Neuronal stem cell (in vitro differentiated cells): Measurements from ENCODE around the gene ZNF722.

ENCODE experiments used
- DNase-seq: peaks from one replicate; pipeline ENCODE4 v3.0.0-alpha.2; 2013; ENCODE audit warnings: low spot score
- H2AFZ ChIP-seq: one replicate; pipeline ENCODE4 v1.6.1; 2013; ENCODE audit warnings: mild to moderate bottlenecking, low read length, inconsistent platforms
- H2AK5ac ChIP-seq: 2 replicates; pipeline ENCODE4 v1.6.1; 2013; ENCODE audit warnings: low read depth, mild to moderate bottlenecking, inconsistent platforms, low read length, moderate library complexity, mixed read lengths
- H2BK120ac ChIP-seq: 2 replicates; pipeline ENCODE4 v1.6.1; 2013; ENCODE audit warnings: low read depth, mild to moderate bottlenecking, inconsistent platforms, low read length, moderate library complexity, mixed read lengths
- H2BK12ac ChIP-seq: one replicate; pipeline ENCODE4 v1.6.1; 2013; ENCODE audit warnings: low read length, inconsistent platforms
- H2BK15ac ChIP-seq: 2 replicates; pipeline ENCODE4 v1.6.1; 2013; ENCODE audit warnings: mild to moderate bottlenecking, low read length, inconsistent platforms, mixed read lengths
- H2BK5ac ChIP-seq: one replicate; pipeline ENCODE4 v1.6.1; 2013; ENCODE audit warnings: inconsistent platforms, mild to moderate bottlenecking, low read length, moderate library complexity
- H3K14ac ChIP-seq: one replicate; pipeline ENCODE4 v1.6.1; 2013; ENCODE audit warnings: low read length, inconsistent platforms
- H3K18ac ChIP-seq: 2 replicates; pipeline ENCODE4 v1.6.1; 2013; ENCODE audit warnings: low read length, inconsistent platforms
- H3K23ac ChIP-seq: 2 replicates; pipeline ENCODE4 v1.6.1; 2013; ENCODE audit warnings: low read depth, mild to moderate bottlenecking, mixed read lengths, low read length, inconsistent platforms; ENCODE audit not compliant: poor library complexity
- H3K27ac ChIP-seq: replicated peaks from 3 replicates; pipeline ENCODE4 v1.5.1; 2013; ENCODE audit warnings: low read length, inconsistent platforms
- H3K27me3 ChIP-seq, 3 experiments: 2 replicates each; pipeline ENCODE4 v1.6.1; 2013; ENCODE audit warnings: low read length in 3 of 3, mild to moderate bottlenecking in 2 of 3, inconsistent platforms in 1 of 3, low read depth in 1 of 3, mixed read lengths in 1 of 3, moderate library complexity in 1 of 3; ENCODE audit not compliant: control insufficient read depth in 3 of 3, insufficient read depth in 3 of 3
- H3K36me3 ChIP-seq, 2 donors: replicated peaks in 1 of 2; 2 replicates each; pipeline ENCODE4 v1.6.1; 2013; ENCODE audit warnings: low read length in 2 of 2; ENCODE audit not compliant: control insufficient read depth in 2 of 2, insufficient read depth in 2 of 2
- H3K4ac ChIP-seq: 2 replicates; pipeline ENCODE4 v1.6.1; 2013; ENCODE audit warnings: inconsistent platforms, mild to moderate bottlenecking, low read length, moderate library complexity
- H3K4me1 ChIP-seq, 2 donors: 1 replicate in 1 of 2; 2 replicates in 1 of 2; pipeline ENCODE4 v1.6.1; 2013; ENCODE audit warnings: low read length in 2 of 2, low read depth in 1 of 2; ENCODE audit not compliant: control insufficient read depth in 2 of 2, insufficient read depth in 1 of 2
- H3K4me2 ChIP-seq: one replicate; pipeline ENCODE4 v1.6.1; 2013; ENCODE audit warnings: mild to moderate bottlenecking, low read length, inconsistent platforms; ENCODE audit not compliant: insufficient read depth, poor library complexity, severe bottlenecking
- H3K4me3 ChIP-seq, 2 donors: 2 replicates each; pipeline ENCODE4 v1.5.1; 2013; ENCODE audit warnings: low read length in 2 of 2, mild to moderate bottlenecking in 2 of 2, inconsistent platforms in 1 of 2, moderate library complexity in 1 of 2
- H3K79me1 ChIP-seq: one replicate; pipeline ENCODE4 v1.6.1; 2013; ENCODE audit warnings: low read depth, mild to moderate bottlenecking, inconsistent platforms, low read length, moderate library complexity
- H3K9ac ChIP-seq: one replicate; pipeline ENCODE4 v1.6.1; 2013; ENCODE audit warnings: mild to moderate bottlenecking, low read depth, low read length, inconsistent platforms; ENCODE audit not compliant: poor library complexity
- H3K9me3 ChIP-seq, 2 donors: replicated peaks in 1 of 2; 2 replicates each; pipeline versions ENCODE3 to v1.6.1; 2013; ENCODE audit warnings: low read length in 2 of 2, mild to moderate bottlenecking in 2 of 2, inconsistent platforms in 1 of 2, low read depth in 1 of 2, mixed read lengths in 1 of 2, moderate library complexity in 1 of 2; ENCODE audit not compliant: control insufficient read depth in 2 of 2, insufficient read depth in 1 of 2
- H4K8ac ChIP-seq: one replicate; pipeline ENCODE4 v1.6.1; 2013; ENCODE audit warnings: low read depth, mild to moderate bottlenecking, inconsistent platforms, low read length, moderate library complexity
- H4K91ac ChIP-seq: one replicate; pipeline ENCODE4 v1.6.1; 2013; ENCODE audit warnings: low read length, low read depth, mild to moderate bottlenecking, inconsistent platforms; ENCODE audit not compliant: poor library complexity
- WGBS, 2 donors: extraction: QIAGEN DNeasy Blood & Tissue Kit; methylation state at CpG; one replicate each; pipeline ENCODE4 v1.1.7; 2013; ENCODE audit warnings: missing lambda C conversion rate in 2 of 2, mixed read lengths in 1 of 2; ENCODE audit not compliant: insufficient read length in 2 of 2, insufficient replicate concordance in 1 of 2; ENCODE audit errors: extremely low coverage in 2 of 2; 5-methylcytosine and 5-hydroxymethylcytosine counted together

The ZNF722 gene

GRCh38 chr7:64035388-64035787 is 36.7 kb downstream of the ZNF722 start:
- Histone ChIP-seq H3K4ac (no peak overlapping the region), H4K8ac (no peak overlapping the region), H3K9ac (no peak overlapping the region), H2BK12ac (no peak overlapping the region), H3K27me3 (no peaks in the 10 kb centered on the region), H3K36me3 (no peaks in the 10 kb centered on the region), H3K79me1 (peaks cover 2% of the 10 kb centered on the region), H3K27ac (no peak overlapping the region), H3K4me1 (no peaks in the 10 kb centered on the region), H4K91ac (no peak overlapping the region), H3K4me2 (no peak overlapping the region), H2BK15ac (no peak overlapping the region), H2AK5ac (no peak overlapping the region), H2BK120ac (no peak overlapping the region), H3K18ac (no peak overlapping the region), H3K14ac (no peak overlapping the region), H2AFZ (no peak overlapping the region), H3K9me3 (peaks cover 0 to 24% of the 10 kb centered on the region in 2 donors), H2BK5ac (no peak overlapping the region), H3K4me3 (no peak overlapping the region), H3K23ac (no peak overlapping the region)
- DNase-seq: no peak
- no CpG with 5 or more reads among the region's 3 CpGs for whole genome bisulfite sequencing, 2 donors

GRCh38 chr7:64037095-64037494 is 38.4 kb downstream of the ZNF722 start:
- Histone ChIP-seq H4K91ac (no peak overlapping the region), H3K27me3 (no peaks in the 10 kb centered on the region), H2BK120ac (no peak overlapping the region), H3K4ac (no peak overlapping the region), H3K18ac (no peak overlapping the region), H3K4me1 (no peaks in the 10 kb centered on the region), H3K36me3 (no peaks in the 10 kb centered on the region), H2BK15ac (no peak overlapping the region), H3K23ac (no peak overlapping the region), H3K4me3 (peak overlapping the region in 1 of 2 donors; percentile 58), H4K8ac (no peak overlapping the region), H3K27ac (no peak overlapping the region), H3K79me1 (no peaks in the 10 kb centered on the region), H3K14ac (no peak overlapping the region), H2BK12ac (no peak overlapping the region), H2AFZ (no peak overlapping the region), H3K9me3 (peaks cover 0 to 26% of the 10 kb centered on the region in 2 donors), H3K9ac (no peak overlapping the region), H2BK5ac (no peak overlapping the region), H3K4me2 (no peak overlapping the region), H2AK5ac (no peak overlapping the region)
- no CpG with 5 or more reads among the region's 21 CpGs for WGBS, 2 donors
- DNase-seq: no peak

GRCh38 chr7:64045301-64046040 is 46.8 kb downstream of the ZNF722 start, which contains the start of gene ZNF727:
TSS of gene ZNF727 (plus strand) at chr7:64045434. CDS start at chr7:64045622, 188 bp downstream.
- Histone ChIP-seq H3K4ac (no peak within 1 kb of the TSS), H3K4me2 (no peak within 1 kb of the TSS), H4K91ac (no peak within 1 kb of the TSS), H2BK5ac (no peak within 1 kb of the TSS), H3K27me3 (no peaks in the 10 kb centered on the region), H3K27ac (no peak within 1 kb of the TSS), H3K4me1 (no peaks in the 10 kb centered on the region), H2BK120ac (no peak within 1 kb of the TSS), H3K79me1 (no peaks in the 10 kb centered on the region), H3K9me3 (peaks cover 0 to 24% of the 10 kb centered on the region in 2 donors), H2BK15ac (no peak within 1 kb of the TSS), H4K8ac (no peak within 1 kb of the TSS), H3K18ac (no peak within 1 kb of the TSS), H3K4me3 (peak within 1 kb of the TSS in 1 of 2 donors; percentile 35), H3K23ac (no peak within 1 kb of the TSS), H2AK5ac (no peak within 1 kb of the TSS), H2BK12ac (no peak within 1 kb of the TSS), H3K14ac (no peak within 1 kb of the TSS), H2AFZ (no peak within 1 kb of the TSS), H3K36me3 (no peaks in the 10 kb centered on the region), H3K9ac (no peak within 1 kb of the TSS)
- DNase-seq: no peak
- WGBS, 2 donors: no CpG with 5 or more reads among the region's 33 CpGs

GRCh38 chr7:64046041-64046389 is 47.4 kb downstream of the ZNF722 start:
- Histone ChIP-seq H3K23ac (no peak overlapping the region), H3K36me3 (no peaks in the 10 kb centered on the region), H3K4me1 (no peaks in the 10 kb centered on the region), H3K18ac (no peak overlapping the region), H3K4me3 (no peak overlapping the region), H3K4me2 (no peak overlapping the region), H3K27me3 (no peaks in the 10 kb centered on the region), H2BK120ac (no peak overlapping the region), H3K27ac (no peak overlapping the region), H3K79me1 (no peaks in the 10 kb centered on the region), H2AFZ (no peak overlapping the region), H3K14ac (no peak overlapping the region), H2BK12ac (no peak overlapping the region), H4K8ac (no peak overlapping the region), H2AK5ac (no peak overlapping the region), H4K91ac (no peak overlapping the region), H2BK5ac (no peak overlapping the region), H3K9me3 (peaks cover 0 to 24% of the 10 kb centered on the region in 2 donors), H3K4ac (no peak overlapping the region), H2BK15ac (no peak overlapping the region), H3K9ac (no peak overlapping the region)
- DNase-seq: no peak
- no CpG with 5 or more reads among the region's 12 CpGs for WGBS, 2 donors
